NCI-H187 (cell line): ENCODE results near the gene B3GALT4.
A peak's percentile ranks its signal among the peaks of the same experiment; 100 is the strongest.

Source experiments
- DNase-seq, 2 experiments: peaks; one replicate each; lab custom pipeline; 2025; lab: John Stamatoyannopoulos, UW

The B3GALT4 gene

GRCh38 chr6:33292996-33293682 is 16.2 kb downstream of the B3GALT4 start:
- no peak for DNase-seq

- no peak for DNase-seq
Observed at GRCh38 chr6:33294086-33294823, 17.3 kb downstream of the B3GALT4 start.

- DNase-seq: no peak
Observed at GRCh38 chr6:33295621-33296369, 18.9 kb downstream of the B3GALT4 start.

GRCh38 chr6:33296797-33297405 is 20.0 kb downstream of the B3GALT4 start:
- no peak for DNase-seq

GRCh38 chr6:33297406-33297955 is 20.6 kb downstream of the B3GALT4 start:
- no peak for DNase-seq

- no peak for DNase-seq
Observed at GRCh38 chr6:33297956-33298772, 21.2 kb downstream of the B3GALT4 start.

GRCh38 chr6:33298773-33299236 is 21.9 kb downstream of the B3GALT4 start, which contains the start of gene RGL2:
Gene RGL2, minus strand, starts transcription at chr6:33298942. Its CDS starts 332 bp downstream, at chr6:33298610.
- no peak for DNase-seq

GRCh38 chr6:33299237-33299944 is 22.5 kb downstream of the B3GALT4 start:
- DNase-seq: peak; percentile 81 to 86

- no peak for DNase-seq
Observed at GRCh38 chr6:33301877-33302276, 25.0 kb downstream of the B3GALT4 start.

- DNase-seq: no peak
Observed at GRCh38 chr6:33304216-33304615, 27.3 kb downstream of the B3GALT4 start.

- DNase-seq: no peak
Observed at GRCh38 chr6:33305052-33305451, 28.1 kb downstream of the B3GALT4 start.

- DNase-seq: no peak
Observed at GRCh38 chr6:33306356-33306755, 29.4 kb downstream of the B3GALT4 start.

- DNase-seq: peak; percentile 61 to 74
Observed at GRCh38 chr6:33312361-33313104, 35.6 kb downstream of the B3GALT4 start.

GRCh38 chr6:33313105-33313708 is 36.3 kb downstream of the B3GALT4 start:
- DNase-seq: no peak

GRCh38 chr6:33313709-33314514 is 37.0 kb downstream of the B3GALT4 start, which contains the start of gene TAPBP:
Gene TAPBP, minus strand, starts transcription at chr6:33314078. Its CDS starts 37 bp downstream, at chr6:33314041.
- DNase-seq: peak in 1 of 2 experiments; percentile 16

GRCh38 chr6:33314515-33314942 is 37.6 kb downstream of the B3GALT4 start:
- DNase-seq: peak in 1 of 2 experiments; percentile 43

- peak in 1 of 2 experiments; percentile 16 for DNase-seq
Observed at GRCh38 chr6:33314943-33315792, 38.2 kb downstream of the B3GALT4 start.
